Ecto neural progenitor cell (in vitro differentiated cells): ENCODE measurements around the gene ATP2A2.
"Not testable (repeated sequence)": the region's sequence is repeated elsewhere in the genome, so short reads cannot be mapped to it uniquely, and the experiment has no call there.

ENCODE experiments used
- DNase-seq: peaks from one replicate; pipeline ENCODE4 v3.0.0-alpha.2; 2018; ENCODE audit warnings: low spot score

The ATP2A2 gene

GRCh38 chr12:110369992-110370391, 88.9 kb downstream of the ATP2A2 start:
- DNase-seq = no peak

- DNase-seq = no peak
Measured at GRCh38 chr12:110370732-110371231, 89.7 kb downstream of the ATP2A2 start.

GRCh38 chr12:110371408-110372055, 90.5 kb downstream of the ATP2A2 start:
- DNase-seq = no peak

- DNase-seq = no peak
Measured at GRCh38 chr12:110372056-110372425, 91.0 kb downstream of the ATP2A2 start.

GRCh38 chr12:110373025-110373424, 92.0 kb downstream of the ATP2A2 start:
- DNase-seq = no peak

GRCh38 chr12:110373425-110373824, 92.4 kb downstream of the ATP2A2 start:
- DNase-seq = no peak

GRCh38 chr12:110373962-110374611, 93.0 kb downstream of the ATP2A2 start:
- DNase-seq = no peak

- DNase-seq = not testable (repeated sequence)
Measured at GRCh38 chr12:110378131-110378790, 97.2 kb downstream of the ATP2A2 start.

- no peak for DNase-seq
Measured at GRCh38 chr12:110379197-110379596, 98.2 kb downstream of the ATP2A2 start.

- DNase-seq = no peak
Measured at GRCh38 chr12:110379631-110380030, 98.6 kb downstream of the ATP2A2 start.

- DNase-seq = no peak
Measured at GRCh38 chr12:110382683-110383082, 101.6 kb downstream of the ATP2A2 start.
